Measurements from ENCODE around the gene DGCR8. TPM values are rescaled to one million over a fixed set of nuclear protein-coding genes. Genes with fewer than 3 reads are reported as not detected.

DGCR8 gene
- total RNA-seq, 1 donor from 2014 or later = 36.6 TPM

GRCh38 chr22:20089977-20090729 is 10.1 kb downstream of the DGCR8 start:
- no peak for DNase-seq (ENCODE audit: low read depth)

- no peak for DNase-seq (ENCODE audit: low read depth)
Measured at GRCh38 chr22:20090730-20091240, 10.7 kb downstream of the DGCR8 start.

DNA sequence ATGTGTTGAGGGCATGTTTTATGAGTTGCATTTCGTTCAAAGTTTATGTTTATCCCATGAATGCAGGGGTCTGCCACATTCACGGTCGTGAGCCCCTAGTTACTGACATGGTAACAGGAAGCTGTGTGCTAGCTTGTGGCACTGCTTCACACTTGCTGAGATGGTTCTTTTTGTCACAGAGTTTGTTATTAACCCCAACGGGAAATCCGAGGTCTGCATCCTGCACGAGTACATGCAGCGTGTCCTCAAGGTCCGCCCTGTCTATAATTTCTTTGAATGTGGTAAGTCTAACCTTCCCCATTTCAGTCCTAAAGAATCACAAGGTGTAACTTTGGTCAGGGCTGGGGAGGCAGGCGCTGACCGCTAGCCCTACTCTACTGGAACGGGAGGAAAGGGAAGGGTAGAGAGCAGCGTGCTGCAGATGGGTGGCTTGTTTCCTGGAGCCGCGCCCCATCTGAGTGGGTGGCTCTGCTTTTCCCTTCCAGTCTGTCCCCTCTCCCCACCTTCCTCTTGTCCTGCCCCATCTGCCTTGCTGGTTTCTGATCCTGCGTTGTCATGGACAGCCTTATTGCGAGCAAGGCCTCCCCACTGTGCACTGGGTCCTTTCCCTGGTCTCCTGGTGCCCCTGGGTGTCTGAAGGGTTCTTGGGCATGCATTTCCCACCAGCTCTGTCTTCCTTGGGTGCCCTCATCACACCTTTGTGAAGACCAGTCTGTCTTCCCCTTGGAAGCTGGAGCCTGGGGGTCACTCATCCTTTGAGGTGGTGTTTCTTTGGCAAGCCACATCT is 11.8 kb downstream of the DGCR8 start:
- DNase-seq (ENCODE audit: low read depth) = no peak

DNA sequence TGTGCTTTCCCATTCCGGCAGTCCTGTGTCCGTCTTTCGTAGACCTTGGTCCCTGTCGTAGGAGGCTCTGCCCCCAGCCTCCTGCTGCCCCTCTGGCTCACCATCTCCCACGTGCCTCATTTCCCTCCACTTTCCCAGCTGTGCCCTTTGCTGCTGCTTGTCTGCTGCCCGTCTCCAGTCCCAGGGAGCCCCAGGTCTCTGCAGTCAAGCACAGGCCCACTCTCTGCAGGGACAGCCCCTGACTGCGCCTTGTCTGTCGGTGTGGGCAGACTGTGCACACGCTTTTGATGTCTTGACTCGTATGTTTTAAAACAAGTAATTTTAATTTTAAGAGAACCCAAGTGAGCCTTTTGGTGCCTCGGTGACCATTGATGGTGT is 12.4 kb downstream of the DGCR8 start:
- no peak for DNase-seq (ENCODE audit: low read depth)

GRCh38 chr22:20093418-20094196 is 13.6 kb downstream of the DGCR8 start:
- DNase-seq (ENCODE audit: low read depth) = no peak

GRCh38 chr22:20094197-20094807 is 14.3 kb downstream of the DGCR8 start:
- no peak for DNase-seq (ENCODE audit: low read depth)

- DNase-seq (ENCODE audit: low read depth) = no peak
Measured at GRCh38 chr22:20095521-20095920, 15.5 kb downstream of the DGCR8 start.

DNA sequence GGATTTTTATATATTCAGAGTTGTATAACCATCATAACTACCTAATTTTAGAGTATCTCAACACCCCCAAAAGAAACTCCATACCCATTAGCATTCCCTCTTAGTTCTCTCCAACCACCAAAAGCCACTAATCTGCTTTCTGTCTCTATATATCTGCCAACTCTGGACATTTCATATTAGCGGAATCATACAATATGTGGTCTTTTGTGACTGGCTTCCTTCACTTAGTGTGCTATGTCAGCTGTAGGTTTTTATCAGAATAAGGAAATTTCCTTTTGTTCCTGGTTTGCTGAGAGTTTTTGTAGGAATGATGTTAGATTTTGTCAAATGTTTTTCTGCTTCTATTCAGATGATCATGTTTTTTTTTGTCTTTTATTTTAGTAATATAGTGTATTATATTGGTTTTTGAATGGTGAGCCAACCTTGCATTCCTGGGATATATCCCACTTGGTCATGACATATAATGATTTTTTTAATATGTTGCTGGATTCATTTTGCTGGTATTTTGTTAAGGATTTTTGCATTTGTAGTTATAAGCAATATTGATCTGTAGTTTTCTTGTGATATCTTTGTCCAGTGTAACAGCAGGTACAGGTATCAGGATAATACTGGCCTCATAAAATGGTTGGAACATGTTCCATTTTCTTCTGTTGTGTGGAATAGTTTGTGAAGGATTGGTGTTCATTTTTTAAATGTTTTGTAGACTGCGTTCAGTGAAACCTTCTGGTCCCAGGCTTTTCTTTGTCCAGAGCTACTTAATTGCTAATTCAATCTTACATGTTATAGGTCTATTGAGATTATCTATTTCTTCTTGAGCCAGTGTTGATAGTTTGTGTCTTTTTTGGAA is 16.8 kb downstream of the DGCR8 start:
- DNase-seq (ENCODE audit: low read depth) = no peak

- DNase-seq (ENCODE audit: low read depth) = no peak
Measured at GRCh38 chr22:20099099-20099711, 19.2 kb downstream of the DGCR8 start.

DNA sequence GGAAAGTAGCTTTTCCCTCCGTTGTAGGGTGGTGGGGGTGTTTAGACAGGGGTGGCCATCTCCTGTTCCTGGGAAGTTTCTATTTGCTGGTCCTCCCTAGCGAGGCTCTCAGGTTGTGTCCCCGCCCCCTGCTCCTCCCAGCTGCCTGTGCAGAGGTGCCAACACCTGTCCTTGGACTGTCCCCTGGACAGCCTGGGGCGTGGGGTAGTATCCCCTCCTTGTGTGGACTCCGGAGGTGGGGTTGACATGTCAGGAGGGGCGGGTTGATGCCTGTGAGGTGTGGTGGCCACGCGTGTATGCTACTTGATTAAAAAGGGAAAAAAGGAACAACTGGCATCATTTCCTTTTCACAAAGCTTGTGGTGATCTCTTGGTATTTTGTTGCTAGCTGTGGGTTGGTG is 21.6 kb downstream of the DGCR8 start:
- DNase-seq (ENCODE audit: low read depth) = no peak

DNA sequence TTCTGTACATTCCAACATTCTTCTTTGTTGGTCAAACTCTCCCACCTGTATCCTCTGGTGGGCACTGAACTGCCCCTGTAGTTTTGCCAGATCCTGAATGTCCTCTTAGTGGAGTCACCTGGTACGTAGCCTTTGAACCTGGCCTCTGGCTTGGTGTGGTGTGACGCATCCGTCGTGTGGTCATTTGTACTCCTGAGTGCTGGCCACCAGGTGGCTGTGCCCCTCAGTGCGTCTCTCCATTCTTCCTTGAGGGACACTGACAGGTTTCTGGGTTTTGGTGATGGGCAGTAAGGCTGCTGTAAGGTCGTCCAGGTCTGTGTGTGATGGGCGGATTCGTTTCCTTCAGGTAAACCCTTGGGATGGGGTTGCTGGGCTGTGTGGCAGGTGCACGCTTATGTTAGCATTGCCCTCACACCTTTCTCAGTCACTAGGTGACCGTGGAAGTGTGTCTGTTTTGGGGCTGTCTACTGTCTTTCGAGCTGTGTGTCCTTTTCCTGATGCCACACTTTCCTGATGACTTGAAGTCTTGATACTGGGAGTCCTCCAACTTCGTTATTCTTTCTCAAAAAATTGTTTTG is 22.3 kb downstream of the DGCR8 start:
- DNase-seq (ENCODE audit: low read depth) = no peak

DNA sequence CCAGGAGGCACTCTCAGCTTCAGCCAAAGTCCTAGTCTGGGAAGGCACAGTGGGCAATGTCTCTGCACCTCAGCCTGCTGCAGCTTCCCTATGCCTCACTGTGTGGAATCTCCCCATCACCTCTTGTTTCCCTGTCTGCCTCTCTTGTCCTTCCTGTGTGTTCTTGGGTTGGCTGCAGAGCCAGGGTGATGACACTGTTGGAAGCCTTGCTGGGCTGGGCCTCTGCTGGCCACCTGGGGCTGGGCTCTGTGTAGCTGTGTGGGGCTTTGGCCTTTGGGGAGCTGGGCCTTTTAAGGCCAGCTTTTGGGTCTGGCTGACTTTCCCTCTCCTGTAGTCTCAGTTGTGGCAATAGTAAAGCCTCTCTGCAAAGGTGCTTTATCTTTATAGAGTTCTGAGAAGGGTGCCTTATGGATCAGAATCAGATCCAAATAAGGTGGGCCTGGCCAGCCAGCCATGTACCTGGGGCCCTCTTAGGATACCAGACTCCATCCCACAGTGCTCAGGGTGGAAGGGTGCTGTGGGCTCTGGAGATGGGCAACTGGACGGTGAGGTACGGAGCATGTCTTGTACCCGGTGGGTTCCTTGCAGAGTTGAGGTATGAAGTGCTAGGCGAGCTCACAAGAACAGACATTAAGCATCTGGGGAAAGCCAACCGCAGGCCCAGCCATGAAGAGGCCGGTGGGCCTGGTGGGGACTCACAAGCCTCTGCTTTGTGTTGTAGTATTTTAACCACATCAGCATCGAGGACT is 25.6 kb downstream of the DGCR8 start:
- no peak for DNase-seq (ENCODE audit: low read depth)

DNA sequence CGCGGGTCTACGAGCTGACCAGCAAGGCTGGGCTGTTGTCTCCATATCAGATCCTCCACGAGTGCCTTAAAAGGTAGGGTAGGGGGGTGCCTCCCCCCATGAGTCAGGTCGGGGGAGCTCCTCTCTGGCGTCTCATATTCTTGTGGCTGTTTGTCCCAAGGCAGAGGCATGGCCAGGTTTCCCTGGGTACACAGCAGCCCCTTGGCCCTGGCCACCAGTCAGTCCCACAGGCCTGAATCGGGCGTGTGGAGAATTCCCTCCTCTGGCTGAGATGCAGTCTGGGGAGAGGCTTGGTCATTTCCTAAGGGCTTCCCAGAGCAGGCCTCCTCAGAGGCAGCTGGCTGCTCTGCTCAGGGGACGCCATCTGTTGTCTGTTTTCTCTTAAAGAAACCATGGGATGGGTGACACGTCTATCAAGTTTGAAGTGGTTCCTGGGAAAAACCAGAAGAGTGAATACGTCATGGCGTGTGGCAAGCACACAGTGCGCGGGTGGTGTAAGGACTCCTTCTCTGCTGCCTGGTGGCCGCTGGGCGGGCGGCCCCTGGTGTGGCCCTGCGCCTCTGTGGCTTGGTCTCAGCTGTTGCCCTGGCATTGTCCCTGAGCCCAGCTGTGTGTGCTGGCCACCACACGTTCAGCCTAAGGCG is 26.3 kb downstream of the DGCR8 start:
- DNase-seq (ENCODE audit: low read depth) = no peak

- DNase-seq (ENCODE audit: low read depth) = no peak
Measured at GRCh38 chr22:20106849-20107237, 26.8 kb downstream of the DGCR8 start.

GRCh38 chr22:20107471-20107901 is 27.4 kb downstream of the DGCR8 start:
- no peak for DNase-seq (ENCODE audit: low read depth)

DNA sequence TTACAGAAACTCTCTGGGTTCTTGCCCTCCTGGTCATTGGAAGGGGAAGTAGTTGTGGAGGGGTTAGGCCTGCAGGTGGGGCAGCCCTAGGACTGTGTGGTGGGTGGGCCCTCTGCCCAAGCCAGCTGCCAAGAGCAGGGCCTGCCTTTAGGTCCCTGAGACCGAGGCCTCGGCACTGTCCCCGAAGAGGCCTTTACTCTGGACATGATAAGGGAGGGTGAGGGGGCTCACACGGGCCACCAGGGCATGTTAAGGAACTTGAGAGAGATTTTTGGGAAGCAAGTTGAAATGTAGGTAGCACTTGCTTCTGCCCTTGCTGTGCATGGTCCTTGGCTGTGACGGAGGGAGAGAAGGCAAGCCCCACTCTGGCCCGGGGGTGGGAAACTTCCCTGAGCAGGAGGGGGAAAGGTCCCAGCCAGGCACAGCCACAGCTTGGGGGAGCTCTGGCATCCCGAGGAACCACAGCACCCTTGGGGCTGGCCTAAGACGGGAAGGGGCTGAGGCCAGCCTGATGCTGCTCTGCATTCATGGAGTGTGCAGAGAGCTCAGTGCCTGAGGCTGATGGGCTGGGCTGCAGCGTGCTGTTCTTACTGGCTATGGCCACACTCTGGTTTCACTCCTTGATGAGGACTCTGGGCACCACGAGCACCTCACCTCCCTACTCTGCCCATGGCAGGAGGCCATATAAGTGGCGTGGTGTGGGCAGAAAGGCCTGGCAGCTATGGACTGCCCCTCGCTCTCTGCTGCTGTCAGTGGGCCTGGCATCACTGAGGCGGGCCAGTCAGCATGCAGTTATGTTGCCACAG is 28.1 kb downstream of the DGCR8 start:
- no peak for DNase-seq (ENCODE audit: low read depth)

GRCh38 chr22:20108757-20109230 is 28.8 kb downstream of the DGCR8 start:
- no peak for DNase-seq (ENCODE audit: low read depth)
